ENCODE measurements around the gene CES4A.
A peak's percentile ranks its signal among the peaks of the same experiment; 100 is the strongest.
"Not testable (repeated sequence)": the region's sequence is repeated elsewhere in the genome, so short reads cannot be mapped to it uniquely, and the experiment has no call there.

CES4A gene

DNA sequence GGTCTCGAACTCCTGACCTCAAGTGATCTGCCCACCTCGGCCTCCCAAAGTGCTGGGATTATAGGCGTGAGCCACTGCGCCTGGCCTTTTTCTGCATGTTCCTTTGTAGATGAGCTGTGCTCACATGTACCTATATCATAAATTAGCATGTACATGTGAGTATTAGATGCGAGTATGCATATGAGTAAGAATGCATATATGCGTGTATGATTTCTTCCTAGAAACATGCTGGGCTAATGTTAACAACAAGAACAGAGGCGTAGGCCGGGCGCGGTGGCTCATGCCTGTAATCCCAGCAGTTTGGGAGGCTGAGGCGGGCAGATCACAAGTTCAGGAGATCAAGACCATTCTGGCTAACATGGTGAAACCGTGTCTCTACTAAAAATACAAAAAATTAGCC lies 5.2 kb downstream of the CES4A start:
- not testable (repeated sequence) for DNase-seq

DNA sequence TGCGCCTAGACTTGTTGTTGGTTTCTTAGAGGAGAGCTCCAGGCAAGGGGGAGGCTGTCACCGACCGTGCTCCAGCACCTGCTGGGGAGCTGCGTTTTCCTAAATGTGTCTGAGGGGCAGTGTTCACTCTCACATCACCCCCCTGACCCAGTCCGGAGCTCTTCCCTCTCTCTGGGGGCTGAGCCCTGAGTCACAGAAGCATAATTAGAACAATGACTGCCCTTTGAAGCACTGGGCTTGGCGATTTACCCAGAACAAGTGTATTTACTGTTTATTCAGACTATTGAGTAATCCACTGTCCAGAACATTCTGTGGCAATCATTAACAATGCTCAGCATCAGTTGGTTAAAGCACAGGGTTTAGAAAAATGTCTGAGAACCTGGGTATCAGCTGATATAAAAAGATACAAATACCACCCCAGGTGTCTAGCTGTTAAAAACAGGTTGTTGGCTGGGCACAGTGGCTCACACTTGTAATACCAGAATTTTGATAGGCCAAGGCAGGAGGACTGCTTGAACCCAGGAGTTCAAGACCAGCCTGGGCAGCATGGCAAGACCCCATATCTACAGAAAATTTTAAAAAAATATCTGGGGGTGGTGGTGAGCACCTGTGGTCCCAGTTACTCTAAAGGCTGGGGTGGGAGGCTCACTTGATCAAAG lies 8.1 kb downstream of the CES4A start:
- no peak for DNase-seq

DNA sequence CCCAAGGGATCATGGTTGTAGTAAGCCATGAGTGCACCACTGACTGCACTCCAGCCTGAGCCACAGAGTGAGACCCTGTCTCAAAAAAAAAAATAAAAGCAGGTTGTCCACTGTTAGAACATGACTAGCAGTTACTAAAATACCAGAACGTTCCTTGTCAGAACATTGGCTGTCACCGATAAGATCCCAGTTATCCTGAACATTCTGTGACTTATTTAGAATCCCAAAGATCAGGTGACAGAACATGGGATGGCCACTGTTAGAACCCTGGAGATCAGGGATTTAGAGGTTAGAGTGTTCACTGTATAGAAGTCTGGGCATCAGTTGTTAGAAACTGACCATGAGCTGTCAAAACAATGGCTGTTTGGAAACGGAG lies 8.6 kb downstream of the CES4A start:
- no peak for DNase-seq

- no peak for DNase-seq
Observed at GRCh38 chr16:67000384-67001351, 12.3 kb downstream of the CES4A start.

DNA sequence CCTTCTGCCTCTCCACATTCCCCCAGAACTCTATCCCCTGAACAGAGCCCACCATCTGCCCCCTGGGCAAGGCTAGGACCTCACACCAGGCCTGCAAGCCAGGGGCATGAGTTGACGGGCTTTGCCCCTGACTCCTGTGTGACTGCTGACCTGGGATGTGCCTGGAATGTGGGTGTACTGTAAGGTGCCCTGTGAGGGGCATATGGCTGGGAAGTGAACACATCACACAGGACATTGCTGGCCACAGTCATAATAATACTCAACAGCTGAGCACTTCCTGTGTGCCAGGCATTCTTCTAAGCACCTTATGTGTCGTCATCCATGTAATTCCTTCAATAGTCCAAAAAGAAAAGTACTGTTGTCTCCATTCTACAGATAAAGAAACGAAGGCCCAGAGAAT lies 13.3 kb downstream of the CES4A start:
- DNase-seq = no peak

DNA sequence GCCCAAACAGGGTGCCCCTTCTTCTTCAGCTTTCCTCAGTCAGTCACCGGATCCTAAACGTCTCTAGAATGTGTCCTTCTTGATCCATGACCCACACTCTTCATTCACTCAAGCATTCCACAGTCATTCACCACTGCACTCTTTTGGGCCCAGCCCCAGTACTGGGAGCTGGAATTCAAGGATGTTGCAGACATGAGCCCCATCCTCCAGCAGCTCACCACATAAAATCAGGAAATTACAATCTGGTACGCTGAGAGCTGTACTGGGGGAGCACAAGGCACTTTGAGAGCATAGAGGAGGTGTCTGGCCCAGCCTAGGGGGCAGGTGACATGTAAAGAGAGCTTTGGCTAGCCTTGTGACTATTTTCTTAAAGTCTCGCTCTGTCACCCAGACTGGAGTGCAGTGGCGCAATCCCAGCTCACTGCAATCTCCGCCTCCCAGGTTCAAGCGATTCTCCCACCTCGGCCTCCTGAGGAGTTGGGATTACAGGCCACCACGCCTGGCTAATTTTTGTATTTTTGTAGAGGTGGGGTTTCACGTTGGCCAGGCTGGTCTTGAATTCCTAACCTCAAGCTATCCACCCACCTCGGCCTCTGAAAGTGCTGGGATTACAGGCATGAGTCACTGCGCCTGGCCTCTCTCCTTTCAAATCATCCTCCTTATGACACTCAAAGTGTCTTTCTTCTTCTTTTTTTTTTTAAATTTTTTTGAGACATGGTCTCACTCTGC lies 18.7 kb downstream of the CES4A start:
- no peak for DNase-seq

DNA sequence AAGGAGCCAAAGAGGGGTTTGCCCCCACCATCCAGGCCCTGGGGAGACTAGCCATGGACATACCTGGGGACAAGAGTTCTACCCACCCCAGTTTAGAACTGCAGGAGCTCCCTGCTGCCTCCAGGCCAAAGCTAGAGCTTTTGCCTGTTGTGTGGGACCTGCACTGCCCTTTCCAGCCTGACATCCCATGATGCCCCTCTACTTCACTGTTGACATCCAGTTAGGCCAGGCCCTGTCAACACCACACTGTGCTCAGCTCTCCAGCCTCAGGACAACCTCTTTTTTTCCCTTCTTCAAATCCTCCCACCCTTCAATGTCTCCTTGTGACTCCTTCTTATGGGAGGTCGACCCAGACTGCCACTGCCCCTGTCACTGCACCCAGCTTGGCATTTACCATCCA lies 20.8 kb downstream of the CES4A start:
- DNase-seq = no peak

GRCh38 chr16:67011274-67011673 lies 22.9 kb downstream of the CES4A start:
- DNase-seq = no peak

DNA sequence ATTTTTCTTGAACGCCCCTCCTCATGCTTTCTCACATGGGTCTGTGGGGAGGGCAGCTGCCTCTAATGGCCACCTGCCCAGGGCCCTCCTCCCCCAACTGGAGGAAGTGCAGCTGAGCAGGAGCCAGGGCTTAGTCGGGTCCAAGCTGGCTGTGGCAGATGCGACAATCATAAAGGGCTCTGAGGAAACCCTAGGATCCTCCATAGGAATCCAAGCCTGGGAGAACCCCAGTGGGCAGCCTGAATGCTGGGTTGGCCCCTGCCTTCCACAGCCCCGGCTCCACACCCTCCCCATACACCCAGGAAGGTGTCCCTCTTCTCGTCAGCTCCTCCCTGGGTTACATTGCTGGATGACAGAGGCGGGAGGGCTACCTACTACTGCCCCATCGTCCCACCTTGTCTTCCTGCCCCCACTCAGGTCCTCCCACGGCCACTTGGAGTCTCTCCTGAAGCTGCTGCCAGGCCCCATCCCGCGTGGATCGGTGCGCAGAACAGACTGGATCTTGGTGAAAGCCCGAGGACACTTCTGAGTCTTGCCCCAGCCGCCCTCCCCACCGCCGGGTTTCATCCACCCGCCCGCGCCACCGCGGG lies 24.9 kb downstream of the CES4A start:
- DNase-seq = no peak

- peak; percentile 10 for DNase-seq
Observed at GRCh38 chr16:67013823-67014633, 25.6 kb downstream of the CES4A start.

DNA sequence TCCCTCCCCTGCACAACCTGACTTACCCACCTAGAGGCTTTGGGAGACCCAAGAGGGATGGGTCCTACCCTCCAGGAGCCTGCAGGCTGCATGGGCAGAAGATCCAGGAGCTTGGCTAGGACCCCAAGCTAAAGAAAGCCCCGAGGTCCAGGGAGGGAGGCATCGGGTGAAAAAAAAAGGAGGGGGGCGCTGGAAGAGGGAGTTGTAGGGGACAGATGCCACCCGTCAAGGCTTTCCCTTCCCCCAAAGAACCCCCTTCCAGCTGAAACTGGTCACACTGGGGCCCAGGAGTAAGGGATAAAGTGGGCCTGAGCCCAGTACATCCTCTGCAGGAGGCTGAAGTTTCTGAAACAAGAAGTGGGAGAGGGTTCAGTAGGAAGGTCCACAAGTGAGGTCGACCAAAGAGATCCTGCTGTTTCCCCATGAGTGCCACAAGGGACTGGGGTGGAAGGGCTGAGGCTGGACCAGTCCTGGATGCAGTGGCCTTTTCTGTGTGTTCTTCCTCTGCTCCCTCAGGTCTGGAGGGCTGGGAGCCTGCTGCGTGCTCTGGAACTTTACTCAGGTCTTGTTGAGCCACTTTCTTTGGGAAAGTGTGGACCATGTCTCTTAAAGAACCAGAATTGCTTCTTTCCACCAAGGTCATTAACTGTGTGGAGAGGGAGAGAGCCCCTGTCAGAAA lies 26.4 kb downstream of the CES4A start:
- no peak for DNase-seq

GRCh38 chr16:67015313-67015731 lies 26.9 kb downstream of the CES4A start:
- no peak for DNase-seq

DNA sequence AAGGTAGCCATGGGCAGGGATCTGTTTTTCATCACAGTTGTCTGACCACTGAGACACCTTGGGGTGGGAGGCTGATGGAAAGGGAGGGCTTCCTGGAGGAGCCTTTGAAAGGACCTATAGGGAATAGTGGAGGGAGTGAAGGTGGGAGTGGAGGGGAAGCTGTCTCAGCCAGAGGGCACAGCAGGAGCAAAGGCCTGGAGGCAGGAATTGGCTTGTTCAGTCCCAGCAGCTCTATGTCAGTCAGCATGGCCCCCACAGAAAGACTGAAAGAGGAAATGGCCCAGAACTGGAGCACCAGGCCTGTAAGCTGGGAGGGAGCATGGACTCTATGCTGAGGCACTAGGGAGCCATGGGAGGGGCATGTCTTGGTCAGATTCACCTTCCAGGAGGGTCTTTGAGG lies 27.8 kb downstream of the CES4A start:
- no peak for DNase-seq

GRCh38 chr16:67016681-67017420 lies 28.5 kb downstream of the CES4A start:
- DNase-seq = no peak

GRCh38 chr16:67017421-67017750 lies 29.0 kb downstream of the CES4A start:
- no peak for DNase-seq

DNA sequence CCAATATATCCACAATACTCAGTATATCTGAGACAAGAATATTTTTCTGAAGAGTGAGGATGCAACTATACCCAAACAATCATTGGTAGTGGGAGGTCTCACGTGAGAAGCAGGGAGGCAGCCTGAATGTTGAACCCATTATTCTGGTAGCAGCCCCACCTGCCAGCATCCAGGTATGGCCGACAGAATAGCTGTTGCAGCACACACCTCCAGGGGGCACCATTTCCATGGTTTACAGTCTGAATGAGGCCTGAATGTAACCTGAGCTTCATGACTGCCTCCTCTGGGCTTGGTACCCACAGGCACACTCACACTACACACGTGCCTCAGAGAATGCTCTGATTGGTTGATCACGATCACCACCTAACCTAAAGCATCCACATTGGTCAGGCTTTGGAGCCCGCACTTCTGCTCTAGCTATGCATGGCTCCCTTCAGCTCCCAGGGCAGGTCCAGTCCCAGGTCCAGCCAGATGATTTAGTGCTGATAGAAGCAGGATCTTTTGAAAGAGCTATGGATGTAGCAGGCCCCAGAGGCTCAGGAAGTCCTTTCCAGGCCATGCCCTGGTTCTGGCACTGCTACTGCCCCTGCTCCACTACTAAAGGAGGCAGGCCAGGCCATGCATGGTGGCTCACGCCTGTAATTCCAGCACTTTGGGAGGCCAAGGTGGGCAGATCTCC lies 29.6 kb downstream of the CES4A start:
- DNase-seq = peak; percentile 92

DNA sequence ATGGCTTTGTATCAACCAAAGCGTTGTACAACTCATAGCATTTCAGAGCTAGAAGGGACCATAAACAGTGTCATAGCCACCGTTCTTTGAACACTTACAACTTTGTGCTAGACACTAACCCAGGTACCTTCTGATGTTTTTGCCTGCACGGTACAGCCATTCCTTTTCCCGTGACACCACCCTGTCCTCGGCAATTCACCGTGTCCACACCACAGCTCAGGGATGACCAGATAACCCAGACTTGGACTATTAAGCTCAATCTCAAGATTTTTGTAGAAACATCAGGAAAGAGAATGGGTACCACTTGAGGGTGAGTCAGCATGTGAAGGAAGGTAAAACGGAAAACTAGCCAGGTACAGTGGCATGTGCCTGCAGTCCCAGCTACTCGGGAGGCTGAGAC lies 30.8 kb downstream of the CES4A start:
- no peak for DNase-seq

DNA sequence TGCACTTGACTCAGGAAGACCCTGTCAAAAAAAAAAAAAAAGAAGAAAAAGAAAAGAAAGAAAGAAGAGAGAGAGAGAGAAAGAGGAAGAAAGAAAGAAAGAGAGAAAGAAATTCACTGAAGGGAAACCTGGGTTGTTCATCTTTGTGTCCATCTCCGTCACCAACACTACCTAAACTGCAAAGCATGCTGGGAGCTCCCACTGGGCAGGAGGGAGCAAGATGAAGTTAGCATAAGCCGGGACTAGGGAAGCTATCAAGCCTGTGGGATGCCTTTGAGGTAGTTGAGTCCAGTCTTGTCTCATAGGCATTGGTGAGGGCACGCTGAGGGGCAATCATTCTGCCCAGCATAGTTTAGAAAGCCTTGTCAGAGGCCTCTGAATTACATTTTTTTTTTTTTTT lies 32.9 kb downstream of the CES4A start:
- DNase-seq = no peak

DNA sequence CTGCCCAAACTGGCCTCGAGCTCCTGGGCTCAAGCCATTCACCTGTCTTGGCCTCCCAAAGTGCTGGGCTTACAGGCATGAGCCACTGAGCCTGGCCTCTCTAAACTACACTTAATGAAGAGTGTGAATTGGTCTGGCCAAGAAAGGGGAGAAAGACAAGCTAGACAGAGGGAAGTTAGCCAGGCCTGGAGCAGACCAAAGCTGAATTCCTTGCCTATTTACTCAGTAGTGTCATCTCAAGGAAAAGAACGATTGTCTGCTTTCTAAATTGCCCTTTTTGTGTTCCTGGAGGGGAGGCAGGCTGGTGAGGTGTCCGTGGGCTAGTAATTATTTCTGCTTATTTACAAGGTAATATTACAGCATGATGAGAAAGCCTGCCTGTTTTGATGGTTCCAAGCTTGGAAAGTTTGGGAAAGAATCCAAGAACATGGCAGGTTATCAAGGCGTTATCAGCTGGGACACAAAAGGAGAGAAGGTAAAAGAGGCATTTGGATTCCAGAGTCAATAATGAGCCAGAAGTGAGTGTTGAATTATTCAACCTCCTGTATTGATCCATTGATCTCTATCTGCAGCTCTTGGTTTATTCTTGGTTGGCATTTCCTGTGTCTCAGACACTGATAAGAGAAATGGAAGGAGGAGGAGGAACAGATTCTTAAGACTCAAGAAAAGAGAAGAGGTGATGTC lies 34.3 kb downstream of the CES4A start:
- DNase-seq = no peak

DNA sequence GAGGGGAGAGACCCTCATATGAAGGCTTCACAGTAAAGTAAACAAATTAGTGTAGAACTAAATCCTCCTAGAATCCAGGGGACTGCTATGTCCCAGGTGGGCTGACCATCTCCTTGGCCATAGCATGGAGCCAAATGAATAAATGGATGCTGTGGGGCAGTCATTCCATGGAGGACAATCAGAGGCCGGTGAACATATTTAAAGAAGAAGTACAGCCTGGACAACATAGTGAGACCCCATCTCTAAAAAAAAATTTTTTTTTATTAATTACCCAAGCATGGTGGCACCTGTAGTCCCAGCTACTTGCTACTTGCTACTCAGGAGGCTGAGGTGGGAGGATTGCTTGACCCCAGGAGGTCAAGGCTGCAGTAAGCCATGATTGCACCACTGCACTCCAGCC lies 35.3 kb downstream of the CES4A start:
- DNase-seq = no peak
